Endothelial cell of umbilical vein (primary cell): ENCODE data around the gene TDRD9. TPM values are rescaled to one million over a fixed set of nuclear protein-coding genes. Genes with fewer than 3 reads are reported as not detected.

Experiments used
- BruUV-seq: library from RNA; stranded (reverse); fragments of 400-500 nt; replicated peaks from 2 replicates; lab custom pipeline; 2021; lab: Mats Ljungman, UMichigan
- CTCF ChIA-PET: fragments of 300-600, 350-600 bp; sonication (Branson Sonifier 250); formaldehyde crosslinking; loops from one replicate; lab custom pipeline; 2021; ENCODE audit warnings: antibody characterized with exemption, inconsistent platforms; lab: Charles Lee
- POLR2A ChIA-PET: fragments of 300-600, 350-600 bp; sonication (Branson Sonifier 250); formaldehyde crosslinking; loops from one replicate; lab custom pipeline; 2021; ENCODE audit warnings: antibody characterized with exemption, inconsistent platforms; lab: Charles Lee
- DNase-seq: peaks from one replicate; pipeline ENCODE4 v3.0.0-alpha.2; 2011; ENCODE audit warnings: low read depth, low spot score
- FAIRE-seq: peaks from 2 replicates; lab custom pipeline; 2011; peaks lifted over from hg19 to GRCh38; lab: Jason Lieb, UNC
- H2AFZ ChIP-seq: 2 replicates; pipeline ENCODE4 v1.6.0; 2012; ENCODE audit warnings: low read depth, low read length, control low read depth, inconsistent platforms
- H3K27ac ChIP-seq: 2 replicates; pipeline ENCODE4 v1.5.1; 2011; ENCODE audit warnings: low read depth, mild to moderate bottlenecking, control low read depth, low read length, moderate library complexity; ENCODE audit not compliant: insufficient read depth
- H3K27me3 ChIP-seq, 2 experiments: 2 replicates each; pipeline versions ENCODE4 v1.6.0 to v1.6.1; 2011; ENCODE audit warnings: low read length in 2 of 2, mixed read lengths in 1 of 2; ENCODE audit not compliant: control insufficient read depth in 2 of 2, insufficient read depth in 2 of 2
- H3K36me3 ChIP-seq, 2 experiments: 2 replicates in 1 of 2; 3 replicates in 1 of 2; pipeline ENCODE4 v1.5.1; 2011; ENCODE audit warnings: low read length in 2 of 2, mild to moderate bottlenecking in 1 of 2, moderate library complexity in 1 of 2; ENCODE audit not compliant: control insufficient read depth in 2 of 2, insufficient read depth in 2 of 2; ENCODE audit errors: extremely low read depth in 1 of 2
- H3K4me1 ChIP-seq: 3 replicates; pipeline ENCODE4 v1.5.1; 2011; ENCODE audit warnings: mild to moderate bottlenecking, low read length; ENCODE audit not compliant: control insufficient read depth, insufficient read depth; ENCODE audit errors: extremely low read depth
- H3K4me2 ChIP-seq: 2 replicates; pipeline ENCODE4 v1.6.1; 2011; ENCODE audit warnings: low read length, control low read depth, mixed read lengths; ENCODE audit not compliant: insufficient read depth
- H3K4me3 ChIP-seq, 3 experiments: fragments of 200-600 bp in 1 of 3; sonication (generic), shearing (Covaris generic) in 1 of 3; replicated peaks in 1 of 3; 2 replicates each; pipeline ENCODE4 v1.5.1; 2011 to 2016; ENCODE audit warnings: control low read depth in 3 of 3, low read length in 3 of 3, mild to moderate bottlenecking in 2 of 3, inconsistent platforms in 1 of 3, low read depth in 1 of 3, moderate library complexity in 1 of 3; ENCODE audit not compliant: insufficient read depth in 1 of 3
- H3K79me2 ChIP-seq: 2 replicates; pipeline ENCODE4 v1.6.0; 2012; ENCODE audit warnings: low read length, inconsistent platforms; ENCODE audit not compliant: control insufficient read depth, insufficient read depth
- H3K9ac ChIP-seq: replicated peaks from 2 replicates; pipeline ENCODE3; 2011; ENCODE audit warnings: low read length, control low read depth; ENCODE audit not compliant: insufficient read depth; ENCODE audit errors: extremely low read depth
- H3K9me1 ChIP-seq: replicated peaks from 3 replicates; pipeline ENCODE4 v1.6.0; 2011; ENCODE audit warnings: mild to moderate bottlenecking, low read length; ENCODE audit not compliant: control insufficient read depth, insufficient read depth; ENCODE audit errors: extremely low read depth
- H3K9me3 ChIP-seq: replicated peaks from 2 replicates; pipeline ENCODE4 v1.5.1; 2012; ENCODE audit warnings: low read length, inconsistent platforms; ENCODE audit not compliant: control insufficient read depth, insufficient read depth
- H4K20me1 ChIP-seq: replicated peaks from 2 replicates; pipeline ENCODE3; 2011; ENCODE audit warnings: mild to moderate bottlenecking, low read length; ENCODE audit not compliant: control insufficient read depth, insufficient read depth; ENCODE audit errors: extremely low read depth
- EZH2 ChIP-seq: IDR thresholded peaks from 2 replicates; pipeline ENCODE4 v1.6.1; 2012; ENCODE audit warnings: borderline replicate concordance, low read depth, mild to moderate bottlenecking, moderate library complexity, low read length, inconsistent platforms; ENCODE audit not compliant: severe bottlenecking
- FOS ChIP-seq: IDR thresholded peaks from 2 replicates; pipeline ENCODE4 v1.6.1; 2011; ENCODE audit warnings: mild to moderate bottlenecking, low read length, moderate library complexity, borderline replicate concordance; ENCODE audit not compliant: insufficient read depth
- GATA2 ChIP-seq: IDR thresholded peaks from 2 replicates; pipeline ENCODE4 v1.7.0; 2011; ENCODE audit warnings: low read depth, mild to moderate bottlenecking, moderate library complexity, mixed read lengths, low read length; ENCODE audit not compliant: insufficient read length, insufficient read depth
- JUN ChIP-seq: IDR thresholded peaks from 2 replicates; pipeline ENCODE4 v1.6.1; 2011; ENCODE audit warnings: borderline replicate concordance, low read depth; ENCODE audit not compliant: insufficient read length, insufficient read depth
- MYC ChIP-seq: IDR thresholded peaks from one replicate; pipeline ENCODE4 v1.6.1; 2011; ENCODE audit warnings: mild to moderate bottlenecking, low read depth, low read length
- POLR2A ChIP-seq: IDR thresholded peaks from 2 replicates; pipeline ENCODE4 v1.6.1; 2012; ENCODE audit warnings: low read depth, mild to moderate bottlenecking, control low read depth, low read length
- POLR2AphosphoS5 ChIP-seq: IDR thresholded peaks from 2 replicates; pipeline ENCODE4 v1.6.1; 2012; ENCODE audit warnings: low read depth, mild to moderate bottlenecking, control low read depth, low read length, moderate library complexity; ENCODE audit not compliant: insufficient read depth
- dilution Hi-C: fragments of 300-500 bp; cut with MboI; formaldehyde crosslinking; loops from one replicate; pipeline ENCODE4 v1.15.0; 2019; ENCODE audit warnings: low sequenced_read_pairs; ENCODE audit not compliant: extremely low pct_ligation_motif_present
- intact Hi-C: fragments of 100-400 bp; cut with micrococcal nuclease; formaldehyde crosslinking; loops from one replicate; pipeline ENCODE4 v1.10.0; 2022
- polyA plus RNA-seq, 4 experiments: library from polyadenylated mRNA; depleted of rRNA in 3 of 4; stranded (reverse) in 3 of 4; unstranded in 1 of 4; fragments of >200 nt; gene quantifications; 2 replicates each; pipeline versions ENCODE4 v1.2.1 to v1.2.3, GENCODE V29; 2011 to 2012; ENCODE audit warnings: missing spikeins in 1 of 4
- total RNA-seq: library from RNA; stranded (reverse); gene quantifications from 2 replicates; pipeline ENCODE4 v1.2.3, GENCODE V29; 2021
- TF ChIP-seq, protein P1 (sequence below), 2 donors: IDR thresholded peaks; 1 replicate in 1 of 2; 2 replicates in 1 of 2; pipeline ENCODE4 v1.5.1; 2011; ENCODE audit warnings: low read length in 2 of 2, mild to moderate bottlenecking in 2 of 2, moderate library complexity in 2 of 2, control low read depth in 1 of 2, inconsistent platforms in 1 of 2, low read depth in 1 of 2; ENCODE audit not compliant: insufficient read depth in 1 of 2; ENCODE audit errors: extremely low read depth in 1 of 2
- TF ChIP-seq, protein P2 (sequence below): IDR thresholded peaks from 2 replicates; pipeline ENCODE4 v1.6.1; 2011; ENCODE audit not compliant: insufficient read depth, insufficient read length

The TDRD9 gene
- total and polyA plus RNA-seq, 2 donors (not counting 3 experiments of a cell fraction or from before 2014, with no cell fraction given), result 0.52 to 1.4 TPM

DNA sequence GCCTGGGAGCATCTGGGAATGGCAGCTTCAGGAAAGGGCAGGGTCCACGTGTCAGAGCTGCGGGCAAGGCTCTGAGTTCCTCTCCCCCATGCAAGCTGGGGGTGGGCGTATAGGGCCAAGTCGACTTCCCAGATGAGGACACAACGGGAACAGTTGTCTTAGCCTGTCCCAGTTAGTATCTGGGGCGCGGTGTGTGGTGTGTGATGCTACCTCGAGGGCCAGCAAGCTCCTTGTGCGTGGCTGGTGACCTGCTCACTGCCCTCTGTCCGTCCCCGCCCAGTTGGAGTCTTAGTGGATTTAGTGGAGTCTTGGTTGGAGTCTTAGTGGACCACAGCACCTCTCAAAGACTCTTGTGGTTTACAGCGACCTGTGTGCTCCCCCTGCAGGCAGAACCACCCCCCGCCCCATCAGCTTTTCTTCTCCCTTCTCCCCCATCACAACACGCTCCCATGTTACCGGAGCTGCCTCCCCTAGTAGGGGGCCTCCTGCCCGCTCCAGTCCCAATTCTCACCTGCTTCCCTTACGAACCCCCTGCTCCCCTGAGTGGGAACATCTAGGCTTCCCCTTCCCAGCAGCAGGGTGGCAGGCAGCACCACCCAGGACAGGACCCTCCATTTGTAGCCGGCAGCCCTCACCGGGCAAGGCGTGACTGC is 165.9 kb downstream of the TDRD9 start:
- ChIA-PET CTCF (interaction anchor here (0.6 to 4.5 kb wide), 11 partner anchors 10 to 723 kb away, joined by 3 to 64 read pairs (median 5); partner anchors contain the start of gene C14orf180), POLR2A (no interaction called here)
- TF ChIP-seq, protein P1, sequence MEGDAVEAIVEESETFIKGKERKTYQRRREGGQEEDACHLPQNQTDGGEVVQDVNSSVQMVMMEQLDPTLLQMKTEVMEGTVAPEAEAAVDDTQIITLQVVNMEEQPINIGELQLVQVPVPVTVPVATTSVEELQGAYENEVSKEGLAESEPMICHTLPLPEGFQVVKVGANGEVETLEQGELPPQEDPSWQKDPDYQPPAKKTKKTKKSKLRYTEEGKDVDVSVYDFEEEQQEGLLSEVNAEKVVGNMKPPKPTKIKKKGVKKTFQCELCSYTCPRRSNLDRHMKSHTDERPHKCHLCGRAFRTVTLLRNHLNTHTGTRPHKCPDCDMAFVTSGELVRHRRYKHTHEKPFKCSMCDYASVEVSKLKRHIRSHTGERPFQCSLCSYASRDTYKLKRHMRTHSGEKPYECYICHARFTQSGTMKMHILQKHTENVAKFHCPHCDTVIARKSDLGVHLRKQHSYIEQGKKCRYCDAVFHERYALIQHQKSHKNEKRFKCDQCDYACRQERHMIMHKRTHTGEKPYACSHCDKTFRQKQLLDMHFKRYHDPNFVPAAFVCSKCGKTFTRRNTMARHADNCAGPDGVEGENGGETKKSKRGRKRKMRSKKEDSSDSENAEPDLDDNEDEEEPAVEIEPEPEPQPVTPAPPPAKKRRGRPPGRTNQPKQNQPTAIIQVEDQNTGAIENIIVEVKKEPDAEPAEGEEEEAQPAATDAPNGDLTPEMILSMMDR (IDR thresholded peaks at IDR 0.05; ENCODE audit: extremely low read depth in 1 of 2, insufficient read depth in 1 of 2, low read depth in 1 of 2, low read length in 2 of 2), result no peak
- TF ChIP-seq POLR2A (no peak), EZH2 (no peak), JUN (no peak), POLR2AphosphoS5 (no peak), GATA2 (no peak), MYC (no peak), FOS (no peak)
- TF ChIP-seq, protein P2, sequence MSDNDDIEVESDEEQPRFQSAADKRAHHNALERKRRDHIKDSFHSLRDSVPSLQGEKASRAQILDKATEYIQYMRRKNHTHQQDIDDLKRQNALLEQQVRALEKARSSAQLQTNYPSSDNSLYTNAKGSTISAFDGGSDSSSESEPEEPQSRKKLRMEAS, result no peak
- no peak overlapping the region for H3K4me3 ChIP-seq
- DNase-seq (no peak), FAIRE-seq (no peak)
- no peak overlapping the region for H3K4me2 ChIP-seq
- intact Hi-C loops, result loop anchor here (1.0 kb wide), 4 partner anchors 37 to 546 kb away; partner anchors contain the start of gene KIF26A
- no peaks in the 10 kb centered on the region for H3K79me2 ChIP-seq
- H3K36me3 ChIP-seq, result no peaks in the 10 kb centered on the region
- no peaks in the 10 kb centered on the region for H3K9me1 ChIP-seq
- no peaks in the 10 kb centered on the region for H4K20me1 ChIP-seq
- H3K9ac ChIP-seq, result no peak overlapping the region
- no peaks in the 10 kb centered on the region for H3K4me1 ChIP-seq
- dilution Hi-C loops, result no loop called here
- no peaks in the 10 kb centered on the region for H3K9me3 ChIP-seq
- H3K27ac ChIP-seq, result no peak overlapping the region
- H2AFZ ChIP-seq, result no peak overlapping the region
- no TSS peak for BruUV-seq
- no peaks in the 10 kb centered on the region for H3K27me3 ChIP-seq
